D721Med (cell line): ENCODE measurements around the gene SCRN2.

ENCODE experiments used
- DNase-seq: peaks from one replicate; pipeline ENCODE4 v3.0.0; 2011; ENCODE audit warnings: low spot score; ENCODE audit not compliant: insufficient read length
- FAIRE-seq: peaks from 2 replicates; lab custom pipeline; 2011; peaks lifted over from hg19 to GRCh38; lab: Jason Lieb, UNC
- TF ChIP-seq, protein P1 (sequence below): IDR thresholded peaks from 2 replicates; pipeline ENCODE4 v1.5.1; 2012; ENCODE audit warnings: mild to moderate bottlenecking, control low read depth; ENCODE audit not compliant: insufficient read depth; ENCODE audit errors: missing control alignments

The SCRN2 gene

GRCh38 chr17:47820033-47820789 is 20.9 kb downstream of the SCRN2 start:
- TF ChIP-seq, protein P1, sequence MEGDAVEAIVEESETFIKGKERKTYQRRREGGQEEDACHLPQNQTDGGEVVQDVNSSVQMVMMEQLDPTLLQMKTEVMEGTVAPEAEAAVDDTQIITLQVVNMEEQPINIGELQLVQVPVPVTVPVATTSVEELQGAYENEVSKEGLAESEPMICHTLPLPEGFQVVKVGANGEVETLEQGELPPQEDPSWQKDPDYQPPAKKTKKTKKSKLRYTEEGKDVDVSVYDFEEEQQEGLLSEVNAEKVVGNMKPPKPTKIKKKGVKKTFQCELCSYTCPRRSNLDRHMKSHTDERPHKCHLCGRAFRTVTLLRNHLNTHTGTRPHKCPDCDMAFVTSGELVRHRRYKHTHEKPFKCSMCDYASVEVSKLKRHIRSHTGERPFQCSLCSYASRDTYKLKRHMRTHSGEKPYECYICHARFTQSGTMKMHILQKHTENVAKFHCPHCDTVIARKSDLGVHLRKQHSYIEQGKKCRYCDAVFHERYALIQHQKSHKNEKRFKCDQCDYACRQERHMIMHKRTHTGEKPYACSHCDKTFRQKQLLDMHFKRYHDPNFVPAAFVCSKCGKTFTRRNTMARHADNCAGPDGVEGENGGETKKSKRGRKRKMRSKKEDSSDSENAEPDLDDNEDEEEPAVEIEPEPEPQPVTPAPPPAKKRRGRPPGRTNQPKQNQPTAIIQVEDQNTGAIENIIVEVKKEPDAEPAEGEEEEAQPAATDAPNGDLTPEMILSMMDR: no peak
- DNase-seq (no peak), FAIRE-seq (no peak)

DNA sequence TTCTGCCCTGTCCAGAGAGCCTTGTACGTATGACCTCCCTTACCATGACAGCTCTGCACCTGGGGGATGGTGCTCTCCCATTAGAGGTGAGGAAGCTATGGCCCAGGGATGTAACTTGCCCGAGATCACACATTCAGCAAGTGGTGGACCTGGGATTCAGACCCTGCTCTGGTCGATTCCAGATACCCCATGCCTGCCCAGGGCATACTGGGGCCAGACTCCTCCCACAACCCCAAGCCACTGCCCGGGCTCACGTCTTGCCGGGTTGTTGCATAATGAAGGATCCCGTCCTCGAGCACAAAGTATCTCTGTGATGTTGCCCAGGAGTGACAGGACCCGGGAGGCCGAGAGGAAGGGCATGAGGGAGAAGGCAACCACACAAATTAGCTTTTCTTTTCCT is 21.6 kb downstream of the SCRN2 start:
- DNase-seq (no peak), FAIRE-seq (no peak)
- TF ChIP-seq, protein P1: no peak

GRCh38 chr17:47818002-47818695 is 22.9 kb downstream of the SCRN2 start:
- no peak for DNase-seq
- FAIRE-seq: no peak
- TF ChIP-seq, protein P1: no peak

- FAIRE-seq: no peak
- TF ChIP-seq, protein P1: no peak
- no peak for DNase-seq
Observed at GRCh38 chr17:47816947-47817346, 24.1 kb downstream of the SCRN2 start.

GRCh38 chr17:47816111-47816735 is 24.9 kb downstream of the SCRN2 start:
- TF ChIP-seq, protein P1: no peak
- DNase-seq: no peak
- no peak for FAIRE-seq

DNA sequence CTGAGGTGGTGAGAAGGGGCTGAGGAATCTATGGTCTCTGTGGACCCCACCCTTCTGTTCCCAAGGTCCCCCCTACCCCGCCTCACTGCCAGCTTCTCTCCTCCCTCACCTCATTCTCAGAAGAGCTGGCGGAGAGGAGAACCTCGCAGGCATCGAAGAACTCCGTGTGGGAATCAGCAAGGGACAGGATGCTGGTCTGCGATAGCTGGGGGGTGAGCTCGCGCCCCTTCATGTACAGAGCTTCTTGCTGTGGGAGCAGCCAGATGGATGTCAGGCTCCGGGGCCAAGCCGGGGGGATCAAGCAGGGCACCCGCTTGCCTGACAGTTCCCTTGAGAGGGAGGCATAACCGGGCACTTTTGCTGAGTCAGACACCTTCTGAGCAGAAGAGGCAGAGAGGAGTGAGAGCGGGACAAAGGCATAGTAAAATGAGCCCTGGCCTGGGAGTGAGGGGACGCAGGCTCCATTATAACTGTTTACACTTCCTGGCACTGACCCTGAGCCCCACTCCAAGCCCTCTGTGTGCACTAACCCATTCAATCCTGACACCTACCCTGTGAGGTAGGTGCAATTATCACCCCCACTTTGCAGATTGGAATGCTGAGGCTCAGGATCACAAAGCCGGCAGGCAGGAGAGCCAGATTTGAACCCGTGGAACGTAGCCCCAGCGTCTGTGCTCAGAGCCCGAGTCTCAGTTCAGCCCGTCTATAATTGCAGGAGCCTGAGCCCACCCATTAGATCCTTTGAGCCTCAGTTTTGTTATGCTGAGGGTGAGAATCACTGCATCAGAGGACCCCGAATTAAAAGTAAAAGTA is 25.8 kb downstream of the SCRN2 start:
- no peak for DNase-seq
- TF ChIP-seq, protein P1: no peak
- no peak for FAIRE-seq
